Measurements from ENCODE around the gene CAP1. TPM values are rescaled to one million over a fixed set of nuclear protein-coding genes. Genes with fewer than 3 reads are reported as not detected.
"Not testable (repeated sequence)": the region's sequence is repeated elsewhere in the genome, so short reads cannot be mapped to it uniquely, and the experiment has no call there.

Gene CAP1
- polyA plus RNA-seq, 1 of the 3 experiments (the other 2 are of a cell fraction), result 244 TPM

- Histone ChIP-seq H3K36me3 (replicated peaks in 1 of 2; ENCODE audit: control insufficient read depth in 1 of 2, insufficient read depth in 2 of 2, low read length in 1 of 2) (no peaks in the 10 kb centered on the region), H3K9me2 (no peaks in the 10 kb centered on the region), H4K20me1 (ENCODE audit: insufficient read depth) (peaks cover 6% of the 10 kb centered on the region; the same call in 1 of the 2 replicates), H3K4me1 (ENCODE audit: control insufficient read depth in 1 of 2, insufficient read depth in 2 of 2, low read depth in 1 of 2, low read length in 1 of 2) (peaks cover 4 to 16% of the 10 kb centered on the region in 2 experiments), H3K9ac (0 out of 2 replicates have a peak overlapping the region, but pooled peaks have one; percentile 5), H2AFZ (ENCODE audit: low read depth) (no peak overlapping the region; the same call in 1 of the 2 replicates), H3K9me3 (no peaks in the 10 kb centered on the region), H3F3A (replicated peaks; ENCODE audit: insufficient read depth) (peaks cover 17% of the 10 kb centered on the region), H3K27me3 (ENCODE audit: insufficient read depth) (no peaks in the 10 kb centered on the region), H3K79me2 (ENCODE audit: insufficient read depth) (peaks cover 15% of the 10 kb centered on the region), H3K4me3 (ENCODE audit: low read depth in 2 of 2, low read length in 1 of 2) (no peak overlapping the region; a peak in 1 of 4 replicates), H3K27ac (ENCODE audit: low read depth in 2 of 2, low read length in 1 of 2) (peak overlapping the region; percentile 87 to 92), H3K4me2 (peak overlapping the region; percentile 72)
- WGBS (ENCODE audit: low lambda C conversion rate), result 13% methylated on average over 4 of the region's 4 CpGs
- peak; percentile 27 for DNase-seq
- TF ChIP-seq ZBTB33 (IDR thresholded peaks at IDR 0.05; ENCODE audit: borderline replicate concordance, low read depth) (no peak), FOXJ3 (CRISPR knock-in tag; IDR thresholded peaks at IDR 0.05) (no peak), NFIC (IDR thresholded peaks at IDR 0.05; ENCODE audit: borderline replicate concordance) (peak; percentile 87), JUND (IDR thresholded peaks at IDR 0.05) (peak; percentile 41; the same call in 1 of the 2 replicates), REST (IDR thresholded peaks at IDR 0.05; ENCODE audit: low read depth, low read length) (no peak), EP300 (IDR thresholded peaks at IDR 0.05; ENCODE audit: borderline replicate concordance in 1 of 2, low read depth in 1 of 2, low read length in 1 of 2) (peak in 1 of 2 experiments; percentile 39; a peak in 1 of 4 replicates), POLR2AphosphoS5 (IDR thresholded peaks at IDR 0.05; ENCODE audit: low read depth, low read length) (peak; percentile 45; the same call in 1 of the 2 replicates), GATA2 (CRISPR knock-in tag; IDR thresholded peaks at IDR 0.05) (no peak), RXRA (IDR thresholded peaks at IDR 0.05; ENCODE audit: borderline replicate concordance, low read depth) (peak; percentile 50; the same call in 1 of the 2 replicates), FOSL2 (IDR thresholded peaks at IDR 0.05; ENCODE audit: borderline replicate concordance, low read depth) (peak; percentile 52; the same call in 1 of the 2 replicates), MAX (IDR thresholded peaks at IDR 0.05; ENCODE audit: low read depth) (0 out of 2 replicates have a peak, but pooled peaks have one; percentile 33), PBX3 (IDR thresholded peaks at IDR 0.05) (peak; percentile 30; the same call in 1 of the 2 replicates), TCF12 (IDR thresholded peaks at IDR 0.05) (peak; percentile 86)
- CTCF ChIA-PET, result interaction anchor here (1.1 kb wide), 1 partner anchor 41 kb away, joined by 3 read pairs; no protein-coding TSS in a partner anchor
- POLR2A ChIA-PET, result no interaction called here
Observed at GRCh38 chr1:40036574-40036973, 4.0 kb upstream of the CAP1 start.

GRCh38 chr1:40037254-40037653 is 3.3 kb upstream of the CAP1 start:
- H3K4me3 ChIP-seq (ENCODE audit: low read depth in 2 of 2, low read length in 1 of 2); H3K9me3 ChIP-seq; POLR2A ChIA-PET; H2AFZ ChIP-seq (ENCODE audit: low read depth); H3K36me3 ChIP-seq (replicated peaks in 1 of 2; ENCODE audit: control insufficient read depth in 1 of 2, insufficient read depth in 2 of 2, low read length in 1 of 2); DNase-seq; H3K9me2 ChIP-seq; H3K27me3 ChIP-seq (ENCODE audit: insufficient read depth): not testable (repeated sequence)
- Histone ChIP-seq H3K4me2 (peak overlapping the region; percentile 72), H3K27ac (ENCODE audit: low read depth in 2 of 2, low read length in 1 of 2) (peak overlapping the region; percentile 87 to 92), H3F3A (replicated peaks; ENCODE audit: insufficient read depth) (peaks cover 17% of the 10 kb centered on the region), H3K4me1 (ENCODE audit: control insufficient read depth in 1 of 2, insufficient read depth in 2 of 2, low read depth in 1 of 2, low read length in 1 of 2) (peaks cover 7 to 22% of the 10 kb centered on the region in 2 experiments), H4K20me1 (ENCODE audit: insufficient read depth) (peaks cover 13% of the 10 kb centered on the region), H3K9ac (0 out of 2 replicates have a peak overlapping the region, but pooled peaks have one; percentile 5), H3K79me2 (ENCODE audit: insufficient read depth) (peaks cover 21% of the 10 kb centered on the region)
- 94% methylated on average over 8 of the region's 8 CpGs for WGBS (ENCODE audit: low lambda C conversion rate)
- CTCF ChIA-PET, result interaction anchor here (1.1 kb wide), 1 partner anchor 41 kb away, joined by 3 read pairs; no protein-coding TSS in a partner anchor

Data from SK-N-SH (cell line).